Fibroblast of the conjunctiva (primary cell): Measurements from ENCODE around the gene GALM.

ENCODE experiments used
- DNase-seq: peaks from one replicate; pipeline ENCODE4 v3.0.0-alpha.2; 2010; ENCODE audit warnings: low read depth

Gene GALM

DNA sequence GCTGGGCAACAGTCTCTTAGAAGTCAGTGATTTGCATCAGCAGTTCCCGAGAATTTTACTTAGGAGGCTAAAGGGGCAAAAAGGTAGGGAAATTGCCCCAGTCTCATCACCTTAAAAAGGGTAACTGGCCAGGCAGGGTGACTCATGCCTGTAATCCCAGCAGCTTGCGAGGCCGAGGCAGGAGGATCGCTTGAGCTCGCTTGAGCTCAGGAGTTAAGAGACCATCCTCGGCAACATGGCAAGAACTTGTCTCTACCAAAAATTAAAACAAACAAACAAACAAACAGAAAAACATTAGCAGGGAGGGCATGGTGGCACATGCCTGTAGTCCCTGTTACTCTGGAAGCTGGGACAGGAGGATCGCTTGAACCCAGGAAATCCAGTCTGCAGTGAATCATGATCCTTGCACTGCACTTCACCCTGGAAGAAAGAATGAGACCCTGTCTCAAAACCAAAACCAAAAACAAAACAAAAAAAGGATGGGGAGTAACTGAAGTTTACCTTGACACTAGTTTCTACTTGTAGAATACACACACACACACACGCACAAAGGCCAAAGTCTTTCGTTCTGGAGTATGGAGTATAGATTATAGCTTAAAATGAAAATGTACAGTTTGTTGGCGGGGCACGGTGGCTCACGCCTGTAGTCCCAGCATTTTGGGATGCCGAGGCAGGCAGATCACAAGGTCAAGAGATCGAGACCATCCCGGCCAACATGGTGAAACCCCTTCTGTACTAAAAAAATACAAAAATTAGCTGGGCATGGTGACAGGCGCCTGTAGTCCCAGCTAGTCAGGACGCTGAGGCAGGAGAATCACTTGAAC lies 109.4 kb downstream of the GALM start:
- no peak for DNase-seq

DNA sequence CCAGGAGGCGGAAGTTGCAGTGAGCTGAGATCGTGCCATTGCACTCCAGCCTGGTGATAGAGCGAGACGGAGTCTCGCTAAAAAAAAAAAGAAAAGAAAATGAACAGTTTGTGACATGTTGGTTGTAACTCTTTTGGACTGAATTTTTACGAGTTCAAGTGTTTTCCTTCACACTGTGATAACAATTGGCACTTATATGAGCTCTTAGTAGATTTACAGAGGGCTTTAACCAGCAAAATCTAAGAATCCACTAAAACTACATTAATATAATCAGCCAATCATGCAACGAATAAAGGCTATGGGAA lies 110.0 kb downstream of the GALM start:
- DNase-seq, result no peak

DNA sequence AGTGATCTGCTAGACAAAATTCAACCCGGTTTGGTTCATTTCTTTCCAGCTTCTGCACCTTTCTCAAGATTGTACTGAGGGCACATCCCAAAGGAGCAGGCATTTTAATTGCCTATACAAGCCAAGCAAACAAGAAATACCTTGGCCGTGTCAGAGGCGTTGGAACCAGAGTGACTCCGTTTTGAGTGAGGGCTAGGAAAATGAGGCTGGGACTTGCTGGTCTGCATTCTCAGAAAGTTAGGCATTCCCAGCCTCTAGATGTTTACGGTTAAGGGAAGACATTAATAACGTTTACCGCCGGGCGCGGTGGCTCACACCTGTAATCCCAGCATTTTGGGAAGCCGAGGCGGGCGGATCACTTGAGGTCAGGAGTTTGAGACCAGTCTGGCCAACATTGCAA lies 110.6 kb downstream of the GALM start:
- DNase-seq, result no peak

DNA sequence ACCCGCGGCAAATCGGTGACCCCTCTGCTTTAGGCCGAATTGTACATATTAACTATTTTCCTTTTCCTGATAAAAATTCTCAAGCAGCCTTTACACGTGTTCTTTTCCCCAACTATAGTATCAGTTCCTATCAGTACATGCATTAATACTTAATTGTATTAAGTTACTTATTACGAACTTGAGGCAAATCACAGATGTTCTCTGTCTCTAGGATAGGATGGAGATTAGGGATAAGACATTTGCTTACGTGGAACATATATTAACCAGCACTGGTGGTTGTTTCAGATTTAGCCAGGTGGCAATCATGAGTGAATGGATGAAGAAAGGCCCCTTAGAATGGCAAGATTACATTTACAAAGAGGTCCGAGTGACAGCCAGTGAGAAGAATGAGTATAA lies 112.8 kb downstream of the GALM start:
- DNase-seq, result no peak

DNA sequence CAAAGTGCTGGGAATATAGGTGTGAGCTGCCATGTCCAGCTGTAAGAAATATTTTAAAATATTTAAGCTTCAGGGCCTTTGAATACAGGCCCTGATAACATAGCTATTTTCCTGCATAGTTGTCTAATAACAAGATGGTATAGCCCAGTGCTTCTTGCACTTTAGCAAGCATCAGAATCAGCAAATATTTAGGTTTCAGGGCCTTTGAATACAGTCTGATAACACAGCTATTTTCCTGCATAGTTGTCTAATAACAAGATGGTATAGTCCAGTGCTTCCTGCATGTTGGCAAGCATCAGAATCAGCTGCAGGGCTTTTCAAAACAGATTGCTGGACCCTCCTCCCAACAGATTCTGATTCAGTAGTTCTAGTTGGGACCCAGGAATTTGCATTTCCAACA lies 117.7 kb downstream of the GALM start:
- DNase-seq, result no peak
